H9 (cell line): ENCODE data around the gene RRP1B. TPM values are rescaled to one million over a fixed set of nuclear protein-coding genes. Genes with fewer than 3 reads are reported as not detected.

Experiments used
- DNase-seq: peaks from one replicate; pipeline ENCODE4 v3.0.0-alpha.2; 2017
- H2AFZ ChIP-seq: one replicate; pipeline ENCODE4 v1.6.1; 2013; ENCODE audit warnings: mild to moderate bottlenecking, low read length, control low read depth, moderate library complexity
- H2AK5ac ChIP-seq: 2 replicates; pipeline ENCODE4 v1.6.1; 2013; ENCODE audit warnings: low read length, control low read depth, mixed read lengths; ENCODE audit not compliant: insufficient read length
- H2BK120ac ChIP-seq: one replicate; pipeline ENCODE4 v1.6.1; 2013; ENCODE audit warnings: low read depth, mild to moderate bottlenecking, low read length, control low read depth, inconsistent platforms; ENCODE audit not compliant: poor library complexity, severe bottlenecking
- H2BK12ac ChIP-seq: 2 replicates; pipeline ENCODE4 v1.6.1; 2013; ENCODE audit warnings: low read length, control low read depth, mixed read lengths, low read depth; ENCODE audit not compliant: insufficient read length
- H2BK15ac ChIP-seq: 2 replicates; pipeline ENCODE4 v1.6.1; 2013; ENCODE audit warnings: low read depth, low read length, control low read depth
- H2BK20ac ChIP-seq: one replicate; pipeline ENCODE4 v1.6.1; 2013; ENCODE audit warnings: low read depth, mild to moderate bottlenecking, low read length, control low read depth, inconsistent platforms; ENCODE audit not compliant: poor library complexity, severe bottlenecking
- H2BK5ac ChIP-seq: 2 replicates; pipeline ENCODE4 v1.6.1; 2013; ENCODE audit warnings: low read length, control low read depth, mixed read lengths; ENCODE audit not compliant: insufficient read length
- H3K14ac ChIP-seq: 2 replicates; pipeline ENCODE4 v1.6.1; 2013; ENCODE audit warnings: low read length, control low read depth; ENCODE audit not compliant: insufficient read depth
- H3K18ac ChIP-seq: 2 replicates; pipeline ENCODE4 v1.6.1; 2013; ENCODE audit warnings: low read depth, mild to moderate bottlenecking, mixed read lengths, low read length, control low read depth; ENCODE audit not compliant: insufficient read length
- H3K23ac ChIP-seq: 2 replicates; pipeline ENCODE4 v1.6.1; 2013; ENCODE audit warnings: low read length, control low read depth, mixed read lengths, low read depth; ENCODE audit not compliant: insufficient read length
- H3K23me2 ChIP-seq: 2 replicates; pipeline ENCODE4 v1.6.1; 2013; ENCODE audit warnings: low read depth, mild to moderate bottlenecking, mixed read lengths, low read length, control low read depth; ENCODE audit not compliant: insufficient read length, poor library complexity, severe bottlenecking
- H3K27ac ChIP-seq: 2 replicates; pipeline ENCODE4 v1.5.1; 2013; ENCODE audit warnings: low read length, control low read depth, mixed read lengths, low read depth; ENCODE audit not compliant: insufficient read length
- H3K27me3 ChIP-seq: 2 replicates; pipeline ENCODE4 v1.6.1; 2013; ENCODE audit warnings: low read length, control low read depth, inconsistent platforms; ENCODE audit not compliant: insufficient read depth
- H3K4ac ChIP-seq: 2 replicates; pipeline ENCODE4 v1.6.1; 2013; ENCODE audit warnings: low read depth, mild to moderate bottlenecking, control low read depth, inconsistent platforms, low read length, moderate library complexity
- H3K4me1 ChIP-seq: 2 replicates; pipeline ENCODE4 v1.6.1; 2013; ENCODE audit warnings: low read length, control low read depth, inconsistent platforms; ENCODE audit not compliant: insufficient read depth
- H3K4me2 ChIP-seq: 2 replicates; pipeline ENCODE4 v1.6.1; 2013; ENCODE audit warnings: low read length, control low read depth, mixed read lengths; ENCODE audit not compliant: insufficient read length, insufficient read depth
- H3K56ac ChIP-seq: 2 replicates; pipeline ENCODE4 v1.6.1; 2013; ENCODE audit warnings: low read depth, mild to moderate bottlenecking, mixed read lengths, low read length, control low read depth; ENCODE audit not compliant: insufficient read length
- H3K79me1 ChIP-seq: 2 replicates; pipeline ENCODE4 v1.6.1; 2013; ENCODE audit warnings: low read depth, mild to moderate bottlenecking, moderate library complexity, low read length, control low read depth, inconsistent platforms; ENCODE audit not compliant: insufficient read depth, poor library complexity, severe bottlenecking
- H3K79me2 ChIP-seq: 2 replicates; pipeline ENCODE4 v1.6.1; 2013; ENCODE audit warnings: low read length, control low read depth, inconsistent platforms; ENCODE audit not compliant: insufficient read depth
- H3K9ac ChIP-seq: 2 replicates; pipeline ENCODE4 v1.6.1; 2013; ENCODE audit warnings: low read length, control low read depth, mixed read lengths; ENCODE audit not compliant: insufficient read length; ENCODE audit errors: extremely low read depth
- H3K9me3 ChIP-seq: one replicate; pipeline ENCODE4 v1.6.1; 2013; ENCODE audit warnings: low read depth, low read length, inconsistent platforms; ENCODE audit not compliant: control insufficient read depth
- H3T11ph ChIP-seq: one replicate; pipeline ENCODE4 v1.6.1; 2013; ENCODE audit warnings: mild to moderate bottlenecking, low read length, control low read depth, inconsistent platforms
- H4K20me1 ChIP-seq: one replicate; pipeline ENCODE4 v1.6.1; 2013; ENCODE audit not compliant: control insufficient read depth, insufficient read length, insufficient read depth
- H4K5ac ChIP-seq: 2 replicates; pipeline ENCODE4 v1.6.1; 2013; ENCODE audit warnings: low read depth, mild to moderate bottlenecking, mixed read lengths, low read length, control low read depth; ENCODE audit not compliant: insufficient read length
- H4K8ac ChIP-seq: replicated peaks from 2 replicates; pipeline ENCODE4 v1.6.1; 2013; ENCODE audit warnings: low read length, control low read depth, mixed read lengths, low read depth; ENCODE audit not compliant: insufficient read length
- H4K91ac ChIP-seq: 2 replicates; pipeline ENCODE4 v1.6.1; 2013; ENCODE audit warnings: low read depth, mild to moderate bottlenecking, moderate library complexity, mixed read lengths, low read length, control low read depth; ENCODE audit not compliant: insufficient read length
- H3K27ac Mint-ChIP-seq, 3 experiments: 2 replicates in 2 of 3; 3 replicates in 1 of 3; pipeline ENCODE4 v1.8.0; 2020 to 2021; ENCODE audit warnings: mixed read lengths in 3 of 3, mild to moderate bottlenecking in 1 of 3, moderate library complexity in 1 of 3
- H3K27me3 Mint-ChIP-seq: 2 replicates; pipeline ENCODE4 v1.8.0; 2021; ENCODE audit warnings: low read depth, mild to moderate bottlenecking, moderate library complexity, mixed read lengths
- H3K36me3 Mint-ChIP-seq, 3 experiments: 2 replicates in 2 of 3; 3 replicates in 1 of 3; pipeline ENCODE4 v1.8.0; 2020 to 2021; ENCODE audit warnings: low read depth in 3 of 3, mixed read lengths in 3 of 3; ENCODE audit not compliant: insufficient read depth in 1 of 3
- H3K4me1 Mint-ChIP-seq, 2 experiments: 2 replicates each; pipeline ENCODE4 v1.8.0; 2020; ENCODE audit warnings: mixed read lengths in 2 of 2
- H3K4me3 Mint-ChIP-seq, 2 experiments: 2 replicates in 1 of 2; 3 replicates in 1 of 2; pipeline ENCODE4 v1.8.0; 2020 to 2021; ENCODE audit warnings: mild to moderate bottlenecking in 2 of 2, mixed read lengths in 2 of 2, moderate library complexity in 1 of 2
- H3K9me3 Mint-ChIP-seq, 2 experiments: 2 replicates in 1 of 2; 3 replicates in 1 of 2; pipeline ENCODE4 v1.8.0; 2020; ENCODE audit warnings: mild to moderate bottlenecking in 2 of 2, mixed read lengths in 2 of 2, moderate library complexity in 1 of 2
- CTCF ChIP-seq: fragments of 200-600 bp; sonication (generic); conservative IDR thresholded peaks from 3 replicates; pipeline ENCODE4 v1.8.0; 2021; ENCODE audit warnings: antibody characterized with exemption, mild to moderate bottlenecking
- WGBS: extraction: QIAGEN DNeasy Blood & Tissue Kit; methylation state at CpG from one replicate; pipeline ENCODE4 v1.1.7; 2013; ENCODE audit warnings: missing lambda C conversion rate, low lambda C conversion rate, mixed read lengths; ENCODE audit not compliant: insufficient read length; ENCODE audit errors: extremely low coverage; 5-methylcytosine and 5-hydroxymethylcytosine counted together
- total RNA-seq: library from RNA; stranded (reverse); gene quantifications from 2 replicates; pipeline ENCODE4 v1.2.1, GENCODE V29; 2021

The RRP1B gene
- total RNA-seq, 1 experiment from 2014 or later = 96.6 TPM

- Histone ChIP-seq H3K4ac (no peak overlapping the region), H3K23ac (no peak overlapping the region), H2BK120ac (no peak overlapping the region), H3K27ac (no peak overlapping the region), H3K79me2 (no peaks in the 10 kb centered on the region), H4K5ac (no peak overlapping the region), H4K8ac (no peak overlapping the region), H4K20me1 (no peaks in the 10 kb centered on the region), H2AFZ (no peak overlapping the region), H3T11ph (no peak overlapping the region), H3K79me1 (no peaks in the 10 kb centered on the region), H3K56ac (no peak overlapping the region), H2BK20ac (no peak overlapping the region), H3K14ac (no peak overlapping the region), H2BK12ac (no peak overlapping the region), H3K4me1 (no peaks in the 10 kb centered on the region), H2BK5ac (no peak overlapping the region), H3K9ac (no peak overlapping the region), H3K18ac (no peak overlapping the region), H2BK15ac (no peak overlapping the region), H4K91ac (no peak overlapping the region), H3K27me3 (no peaks in the 10 kb centered on the region), H3K9me3 (no peaks in the 10 kb centered on the region), H3K4me2 (no peak overlapping the region), H3K23me2 (no peaks in the 10 kb centered on the region), H2AK5ac (no peak overlapping the region)
- Mint-ChIP-seq H3K4me1 (no peaks in the 10 kb centered on the region), H3K27me3 (peaks cover 2% of the 10 kb centered on the region; the same call in 1 of the 2 replicates), H3K4me3 (no peak overlapping the region), H3K9me3 (peaks cover 0 to 1% of the 10 kb centered on the region in 2 experiments; a peak in 1 of 5 replicates), H3K27ac (no peak overlapping the region), H3K36me3 (peaks cover under 1 to 2% (median 1%) of the 10 kb centered on the region in 3 experiments; a peak in 4 of 7 replicates)
- no peak for TF ChIP-seq CTCF
- WGBS = no CpG with 5 or more reads among the region's 5 CpGs
- no peak for DNase-seq
Measured at GRCh38 chr21:43634618-43635017, 24.7 kb upstream of the RRP1B start.
